Measurements from ENCODE around the gene FUT7. TPM values are rescaled to one million over a fixed set of nuclear protein-coding genes. Genes with fewer than 3 reads are reported as not detected.

The FUT7 gene
- total and polyA plus RNA-seq, 9 of the 15 experiments (the other 6 are each of a cell fraction or from before 2014, with no cell fraction given), result not detected

- TF ChIP-seq THAP12 (CRISPR knock-in tag; IDR thresholded peaks at IDR 0.05) (peak; percentile 37; the same call in 1 of the 2 replicates), PML (IDR thresholded peaks at IDR 0.05; ENCODE audit: low read length) (0 out of 2 replicates have a peak, but pooled peaks have one; percentile 10), ELK3 (CRISPR knock-in tag; IDR thresholded peaks at IDR 0.05) (no peak), NR2C1 (IDR thresholded peaks at IDR 0.05) (no peak), NR2C1 (tag; IDR thresholded peaks at IDR 0.05) (no peak), PHF21A (IDR thresholded peaks at IDR 0.05; ENCODE audit: borderline replicate concordance, low read depth) (no peak), BRD4 (IDR thresholded peaks at IDR 0.05) (no peak), ZNF274 (IDR thresholded peaks at IDR 0.05; ENCODE audit: borderline replicate concordance, low read depth, low read length) (no peak), SMARCE1 (IDR thresholded peaks at IDR 0.05) (no peak), PHF8 (IDR thresholded peaks at IDR 0.05; ENCODE audit: borderline replicate concordance, low read length) (peak; percentile 81; the same call in 1 of the 2 replicates), PHF20 (IDR thresholded peaks at IDR 0.05; ENCODE audit: partially characterized antibody) (peak; percentile 39), SFPQ (IDR thresholded peaks at IDR 0.05; ENCODE audit: low read depth, low read length) (no peak), PKNOX1 (IDR thresholded peaks at IDR 0.05) (no peak), CLOCK (CRISPR knock-in tag; IDR thresholded peaks at IDR 0.05; ENCODE audit: borderline replicate concordance) (no peak), ZNF212 (CRISPR knock-in tag; IDR thresholded peaks at IDR 0.05) (no peak), ARID3A (IDR thresholded peaks at IDR 0.05; ENCODE audit: borderline replicate concordance, low read depth, low read length) (no peak)
These were observed 39.7 kb downstream of the FUT7 start, which contains the start of gene PAXX (continued) for GRCh38 chr9:136991993-136992818.
